Trophoblast cell (in vitro differentiated cells and primary cell): ENCODE results near the gene NPW.
"Not testable (repeated sequence)": the region's sequence is repeated elsewhere in the genome, so short reads cannot be mapped to it uniquely, and the experiment has no call there.

Experiments
- DNase-seq, 2 donors: peaks; one replicate each; pipeline ENCODE4 v3.0.0-alpha.2; 2016
- H2AFZ ChIP-seq: 2 replicates; pipeline ENCODE4 v1.6.1; 2013; ENCODE audit warnings: low read length, moderate library complexity, mild to moderate bottlenecking; ENCODE audit not compliant: insufficient read depth, poor library complexity
- H2AK5ac ChIP-seq: 2 replicates; pipeline ENCODE4 v1.6.1; 2013; ENCODE audit warnings: mild to moderate bottlenecking, low read length
- H2BK120ac ChIP-seq: 2 replicates; pipeline ENCODE4 v1.6.1; 2013; ENCODE audit warnings: low read length, mild to moderate bottlenecking, moderate library complexity; ENCODE audit not compliant: insufficient read depth, poor library complexity
- H2BK12ac ChIP-seq: 2 replicates; pipeline ENCODE4 v1.6.1; 2013; ENCODE audit warnings: mild to moderate bottlenecking, low read length, moderate library complexity
- H2BK5ac ChIP-seq: 2 replicates; pipeline ENCODE4 v1.6.1; 2013; ENCODE audit warnings: low read length, low read depth, moderate library complexity, mild to moderate bottlenecking; ENCODE audit not compliant: poor library complexity
- H3K14ac ChIP-seq: 2 replicates; pipeline ENCODE4 v1.6.1; 2013; ENCODE audit warnings: mild to moderate bottlenecking, low read length
- H3K18ac ChIP-seq: 2 replicates; pipeline ENCODE4 v1.6.1; 2013; ENCODE audit warnings: mild to moderate bottlenecking, low read length
- H3K23ac ChIP-seq: 2 replicates; pipeline ENCODE4 v1.6.1; 2013; ENCODE audit warnings: low read length
- H3K27ac ChIP-seq: 2 replicates; pipeline ENCODE4 v1.5.1; 2013; ENCODE audit warnings: low read depth, mild to moderate bottlenecking, inconsistent platforms, low read length, moderate library complexity
- H3K27me3 ChIP-seq: 2 replicates; pipeline ENCODE4 v1.6.1; 2013; ENCODE audit warnings: inconsistent platforms, mild to moderate bottlenecking, low read length, moderate library complexity; ENCODE audit not compliant: insufficient read depth
- H3K36me3 ChIP-seq, 2 experiments: 1 replicate in 1 of 2; 2 replicates in 1 of 2; pipeline ENCODE4 v1.6.1; 2013; ENCODE audit warnings: low read length in 2 of 2, mild to moderate bottlenecking in 2 of 2, moderate library complexity in 1 of 2; ENCODE audit not compliant: insufficient read depth in 2 of 2, control insufficient read depth in 1 of 2
- H3K4ac ChIP-seq: 2 replicates; pipeline ENCODE4 v1.6.1; 2013; ENCODE audit warnings: low read depth, mild to moderate bottlenecking, low read length, moderate library complexity
- H3K4me1 ChIP-seq, 2 experiments: 1 replicate in 1 of 2; 2 replicates in 1 of 2; pipeline ENCODE4 v1.6.1; 2013; ENCODE audit warnings: low read length in 2 of 2, mild to moderate bottlenecking in 2 of 2, moderate library complexity in 1 of 2; ENCODE audit not compliant: insufficient read depth in 2 of 2, control insufficient read depth in 1 of 2
- H3K4me2 ChIP-seq: 2 replicates; pipeline ENCODE4 v1.6.1; 2013; ENCODE audit warnings: inconsistent platforms, mild to moderate bottlenecking, low read length, moderate library complexity
- H3K4me3 ChIP-seq: 2 replicates; pipeline ENCODE4 v1.5.1; 2013; ENCODE audit warnings: mild to moderate bottlenecking, low read depth, low read length, inconsistent platforms
- H3K79me1 ChIP-seq: one replicate; pipeline ENCODE4 v1.6.1; 2013; ENCODE audit warnings: low read length
- H3K79me2 ChIP-seq: 2 replicates; pipeline ENCODE4 v1.6.1; 2013; ENCODE audit warnings: low read length, mild to moderate bottlenecking; ENCODE audit not compliant: control insufficient read depth, insufficient read depth, poor library complexity
- H3K9ac ChIP-seq: 2 replicates; pipeline ENCODE4 v1.6.1; 2013; ENCODE audit warnings: mild to moderate bottlenecking, low read length
- H3K9me3 ChIP-seq: 2 replicates; pipeline ENCODE4 v1.6.1; 2013; ENCODE audit warnings: low read depth, mild to moderate bottlenecking, control low read depth, inconsistent platforms, low read length; ENCODE audit not compliant: insufficient read depth
- H4K12ac ChIP-seq: 2 replicates; pipeline ENCODE4 v1.6.1; 2013; ENCODE audit warnings: low read depth, mild to moderate bottlenecking, low read length, moderate library complexity
- H4K8ac ChIP-seq: 2 replicates; pipeline ENCODE4 v1.6.1; 2013; ENCODE audit warnings: low read depth, mild to moderate bottlenecking, low read length, moderate library complexity
- H4K91ac ChIP-seq: one replicate; pipeline ENCODE4 v1.6.1; 2013; ENCODE audit warnings: low read depth, mild to moderate bottlenecking, low read length, moderate library complexity
- WGBS: extraction: QIAGEN DNeasy Blood & Tissue Kit; methylation state at CpG from one replicate; pipeline ENCODE4 v1.1.7; 2013; ENCODE audit warnings: missing lambda C conversion rate; ENCODE audit not compliant: insufficient read length, insufficient coverage; ENCODE audit errors: extremely low coverage; 5-methylcytosine and 5-hydroxymethylcytosine counted together

Gene NPW

GRCh38 chr16:2033057-2033908 is 13.7 kb downstream of the NPW start:
- H3K36me3 ChIP-seq = peaks cover 19 to 24% of the 10 kb centered on the region in 2 experiments

GRCh38 chr16:2033909-2034695 is 14.5 kb downstream of the NPW start:
- Histone ChIP-seq H4K8ac (peak overlapping the region; percentile 15), H3K27ac (peak overlapping the region; percentile 52), H2BK12ac (peak overlapping the region; percentile 51), H3K9ac (peak overlapping the region; percentile 18), H2BK5ac (peak overlapping the region; percentile 7), H2BK120ac (peak overlapping the region; percentile 53), H3K4me2 (peak overlapping the region; percentile 42), H3K18ac (peak overlapping the region; percentile 5), H3K79me1 (peaks cover 13% of the 10 kb centered on the region), H3K36me3 (peaks cover 22 to 28% of the 10 kb centered on the region in 2 experiments), H2AK5ac (peak overlapping the region; percentile 17), H3K14ac (peak overlapping the region; percentile 38), H3K4me1 (peaks cover 28 to 31% of the 10 kb centered on the region in 2 experiments), H4K91ac (peak overlapping the region; percentile 56)
- not testable (repeated sequence) for H3K9me3 ChIP-seq, H4K12ac ChIP-seq, H3K79me2 ChIP-seq, H2AFZ ChIP-seq, H3K4ac ChIP-seq, DNase-seq, H3K27me3 ChIP-seq, H3K4me3 ChIP-seq, H3K23ac ChIP-seq
- no CpG with 5 or more reads among the region's 32 CpGs for WGBS

More at GRCh38 chr16:2033057-2033908, 13.7 kb downstream of the NPW start:
- Histone ChIP-seq H3K23ac (no peak overlapping the region), H3K79me1 (peaks cover 13% of the 10 kb centered on the region), H3K18ac (peak overlapping the region; percentile 5), H2AK5ac (peak overlapping the region; percentile 26), H3K4me3 (no peak overlapping the region), H4K8ac (peak overlapping the region; percentile 15), H2BK12ac (peak overlapping the region; percentile 51), H3K9ac (no peak overlapping the region), H2BK120ac (peak overlapping the region; percentile 12), H3K9me3 (no peaks in the 10 kb centered on the region), H3K4me1 (peaks cover 28 to 31% of the 10 kb centered on the region in 2 experiments), H3K79me2 (no peaks in the 10 kb centered on the region), H3K14ac (peak overlapping the region; percentile 38), H3K27me3 (no peaks in the 10 kb centered on the region), H2AFZ (no peak overlapping the region), H3K4me2 (peak overlapping the region; percentile 42), H3K4ac (no peak overlapping the region), H3K27ac (peak overlapping the region; percentile 52), H4K91ac (peak overlapping the region; percentile 56), H2BK5ac (peak overlapping the region; percentile 28), H4K12ac (no peak overlapping the region)
- WGBS = no CpG with 5 or more reads among the region's 37 CpGs
- no peak for DNase-seq

GRCh38 chr16:2034696-2035430 is 15.3 kb downstream of the NPW start:
- Histone ChIP-seq H2BK5ac (no peak overlapping the region), H3K9ac (no peak overlapping the region), H3K79me1 (peaks cover 13% of the 10 kb centered on the region), H3K23ac (no peak overlapping the region), H3K36me3 (peaks cover 20 to 23% of the 10 kb centered on the region in 2 experiments), H4K8ac (no peak overlapping the region), H3K79me2 (no peaks in the 10 kb centered on the region), H3K4me3 (no peak overlapping the region), H2BK12ac (peak overlapping the region; percentile 56), H2BK120ac (peak overlapping the region; percentile 36), H3K14ac (peak overlapping the region; percentile 61), H4K12ac (no peak overlapping the region), H3K4me2 (no peak overlapping the region), H3K4ac (no peak overlapping the region), H3K9me3 (no peaks in the 10 kb centered on the region), H4K91ac (peak overlapping the region; percentile 74), H3K27me3 (no peaks in the 10 kb centered on the region), H3K18ac (no peak overlapping the region), H3K27ac (no peak overlapping the region), H2AFZ (no peak overlapping the region), H3K4me1 (peaks cover 28 to 31% of the 10 kb centered on the region in 2 experiments), H2AK5ac (peak overlapping the region; percentile 89)
- no peak for DNase-seq
- no CpG with 5 or more reads among the region's 17 CpGs for WGBS
